ENCODE data around the gene PHC1. TPM values are rescaled to one million over a fixed set of nuclear protein-coding genes. Genes with fewer than 3 reads are reported as not detected.
"Not testable (repeated sequence)": the region's sequence is repeated elsewhere in the genome, so short reads cannot be mapped to it uniquely, and the experiment has no call there.

Gene PHC1
- total RNA-seq, 3 donors from 2014 or later, result 7.5 to 49.3 (median 11.2) TPM

GRCh38 chr12:8917031-8917430 lies 2.7 kb downstream of the PHC1 start:
- DNase-seq (no peak), ATAC-seq (no peak)
- Histone ChIP-seq H3K4me1 (ENCODE audit: low read depth) (no peaks in the 10 kb centered on the region), H3K9me3 (no peaks in the 10 kb centered on the region), H3K36me3 (ENCODE audit: low read depth) (no peaks in the 10 kb centered on the region), H3K4me3 (no peak overlapping the region)
- TF ChIP-seq, protein P1, sequence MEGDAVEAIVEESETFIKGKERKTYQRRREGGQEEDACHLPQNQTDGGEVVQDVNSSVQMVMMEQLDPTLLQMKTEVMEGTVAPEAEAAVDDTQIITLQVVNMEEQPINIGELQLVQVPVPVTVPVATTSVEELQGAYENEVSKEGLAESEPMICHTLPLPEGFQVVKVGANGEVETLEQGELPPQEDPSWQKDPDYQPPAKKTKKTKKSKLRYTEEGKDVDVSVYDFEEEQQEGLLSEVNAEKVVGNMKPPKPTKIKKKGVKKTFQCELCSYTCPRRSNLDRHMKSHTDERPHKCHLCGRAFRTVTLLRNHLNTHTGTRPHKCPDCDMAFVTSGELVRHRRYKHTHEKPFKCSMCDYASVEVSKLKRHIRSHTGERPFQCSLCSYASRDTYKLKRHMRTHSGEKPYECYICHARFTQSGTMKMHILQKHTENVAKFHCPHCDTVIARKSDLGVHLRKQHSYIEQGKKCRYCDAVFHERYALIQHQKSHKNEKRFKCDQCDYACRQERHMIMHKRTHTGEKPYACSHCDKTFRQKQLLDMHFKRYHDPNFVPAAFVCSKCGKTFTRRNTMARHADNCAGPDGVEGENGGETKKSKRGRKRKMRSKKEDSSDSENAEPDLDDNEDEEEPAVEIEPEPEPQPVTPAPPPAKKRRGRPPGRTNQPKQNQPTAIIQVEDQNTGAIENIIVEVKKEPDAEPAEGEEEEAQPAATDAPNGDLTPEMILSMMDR (IDR thresholded peaks at IDR 0.05), result no peak
- intact Hi-C loops (cut with DNase I, micrococcal nuclease), result no loop called here

- H3K4me1 ChIP-seq (ENCODE audit: low read depth), result no peaks in the 10 kb centered on the region
- ATAC-seq (no peak), DNase-seq (no peak)
- no peak overlapping the region for H3K4me3 ChIP-seq
- TF ChIP-seq, protein P1 (IDR thresholded peaks at IDR 0.05), result no peak
- no peaks in the 10 kb centered on the region for H3K36me3 ChIP-seq (ENCODE audit: low read depth)
- no peaks in the 10 kb centered on the region for H3K9me3 ChIP-seq
- intact Hi-C loops (cut with DNase I, micrococcal nuclease), result no loop called here
These were observed 3.4 kb downstream of the PHC1 start for GRCh38 chr12:8917751-8918150.

DNA sequence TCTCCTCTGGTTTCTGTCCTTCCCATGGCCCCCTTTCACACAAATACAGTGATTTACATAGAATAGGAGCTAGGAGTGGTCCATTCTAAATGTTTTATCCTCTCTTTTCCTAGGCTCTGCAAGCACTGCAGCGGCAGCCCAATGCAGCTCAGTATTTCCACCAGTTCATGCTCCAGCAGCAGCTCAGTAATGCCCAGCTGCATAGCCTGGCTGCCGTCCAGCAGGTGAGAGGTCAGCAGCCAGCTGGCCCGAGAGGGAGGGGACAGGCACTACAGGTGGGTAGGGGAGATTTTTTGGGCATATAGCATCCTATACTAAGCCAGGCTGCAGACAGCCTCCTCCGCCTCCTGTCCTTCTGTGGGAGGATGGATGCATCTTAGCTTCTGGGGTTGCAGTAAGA lies 5.3 kb downstream of the PHC1 start:
- ATAC-seq; intact Hi-C loops (cut with DNase I, micrococcal nuclease); H3K36me3 ChIP-seq (ENCODE audit: low read depth): not testable (repeated sequence)

GRCh38 chr12:8922544-8922943 lies 8.2 kb downstream of the PHC1 start:
- ATAC-seq, result no peak
- TF ChIP-seq, protein P1 (IDR thresholded peaks at IDR 0.05), result no peak

More for the DNA sequence above, 5.3 kb downstream of the PHC1 start:
- not testable (repeated sequence) for H3K9me3 ChIP-seq; H3K4me3 ChIP-seq; DNase-seq; H3K4me1 ChIP-seq (ENCODE audit: low read depth)

DNA sequence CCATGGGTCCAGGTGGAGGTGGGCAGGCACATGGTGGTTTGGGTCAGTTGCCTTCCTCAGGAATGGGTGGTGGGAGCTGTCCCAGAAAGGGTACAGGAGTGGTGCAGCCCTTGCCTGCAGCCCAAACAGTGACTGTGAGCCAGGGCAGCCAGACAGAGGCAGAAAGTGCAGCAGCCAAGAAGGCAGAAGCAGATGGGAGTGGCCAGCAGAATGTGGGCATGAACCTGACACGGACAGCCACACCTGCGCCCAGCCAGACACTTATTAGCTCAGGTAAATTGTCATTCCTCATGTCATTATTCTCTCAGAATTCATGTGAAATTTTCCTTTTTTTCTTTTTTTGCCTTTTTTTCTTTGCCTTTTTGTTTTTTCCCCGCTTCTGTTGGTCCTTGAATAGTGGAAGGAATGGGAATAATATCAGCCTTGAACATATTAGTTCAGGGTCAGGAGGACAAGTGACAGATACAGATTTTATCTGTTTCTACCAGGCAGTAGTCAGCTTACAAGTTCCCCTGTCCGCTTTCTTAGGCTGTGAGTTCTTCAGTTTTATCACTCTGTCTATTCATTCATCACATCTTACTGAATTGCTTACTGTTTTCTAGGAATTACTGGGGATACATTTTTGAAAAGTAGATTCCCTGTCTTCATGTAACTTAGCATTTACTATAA lies 16.5 kb downstream of the PHC1 start:
- H3K36me3 ChIP-seq (ENCODE audit: low read depth); intact Hi-C loops (cut with DNase I, micrococcal nuclease): not testable (repeated sequence)
- ATAC-seq, result peak; percentile 72

More at GRCh38 chr12:8922544-8922943, 8.2 kb downstream of the PHC1 start:
- Histone ChIP-seq H3K4me3 (no peak overlapping the region), H3K4me1 (ENCODE audit: low read depth) (no peaks in the 10 kb centered on the region), H3K36me3 (ENCODE audit: low read depth) (no peaks in the 10 kb centered on the region), H3K9me3 (no peaks in the 10 kb centered on the region)
- intact Hi-C loops (cut with DNase I, micrococcal nuclease), result no loop called here
- DNase-seq, result no peak

DNA sequence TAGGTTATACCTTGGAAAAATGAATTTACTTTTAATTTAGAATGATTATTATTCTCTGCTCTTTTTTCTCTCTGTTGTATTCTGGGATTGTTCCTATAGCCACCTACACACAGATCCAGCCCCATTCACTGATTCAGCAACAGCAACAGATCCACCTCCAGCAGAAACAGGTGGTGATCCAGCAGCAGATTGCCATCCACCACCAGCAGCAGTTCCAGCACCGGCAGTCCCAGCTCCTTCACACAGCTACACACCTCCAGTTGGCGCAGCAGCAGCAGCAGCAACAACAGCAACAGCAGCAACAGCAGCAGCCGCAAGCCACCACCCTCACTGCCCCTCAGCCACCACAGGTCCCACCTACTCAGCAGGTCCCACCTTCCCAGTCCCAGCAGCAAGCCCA lies 18.2 kb downstream of the PHC1 start:
- H3K4me3 ChIP-seq; DNase-seq; intact Hi-C loops (cut with DNase I, micrococcal nuclease); H3K9me3 ChIP-seq; H3K4me1 ChIP-seq (ENCODE audit: low read depth); H3K36me3 ChIP-seq (ENCODE audit: low read depth): not testable (repeated sequence)
- peak; percentile 23 for ATAC-seq

More for the DNA sequence above, 16.5 kb downstream of the PHC1 start:
- not testable (repeated sequence) for H3K9me3 ChIP-seq; DNase-seq; H3K4me3 ChIP-seq; H3K4me1 ChIP-seq (ENCODE audit: low read depth)

GRCh38 chr12:8934080-8934479 lies 19.8 kb downstream of the PHC1 start:
- H3K4me3 ChIP-seq; H3K9me3 ChIP-seq; H3K36me3 ChIP-seq (ENCODE audit: low read depth); H3K4me1 ChIP-seq (ENCODE audit: low read depth); DNase-seq; ATAC-seq; intact Hi-C loops (cut with DNase I, micrococcal nuclease): not testable (repeated sequence)

GRCh38 chr12:8936735-8937134 lies 22.4 kb downstream of the PHC1 start:
- no peak for DNase-seq
- Histone ChIP-seq H3K9me3 (no peaks in the 10 kb centered on the region), H3K36me3 (ENCODE audit: low read depth) (no peaks in the 10 kb centered on the region), H3K4me3 (no peak overlapping the region), H3K4me1 (ENCODE audit: low read depth) (no peaks in the 10 kb centered on the region)
- TF ChIP-seq, protein P1 (IDR thresholded peaks at IDR 0.05), result no peak
- intact Hi-C loops (cut with DNase I, micrococcal nuclease), result no loop called here
- no peak for ATAC-seq

- H3K4me3 ChIP-seq; DNase-seq; H3K4me1 ChIP-seq (ENCODE audit: low read depth); H3K9me3 ChIP-seq; intact Hi-C loops (cut with DNase I, micrococcal nuclease); H3K36me3 ChIP-seq (ENCODE audit: low read depth): not testable (repeated sequence)
- peak; percentile 46 for ATAC-seq
These were observed 23.6 kb downstream of the PHC1 start for GRCh38 chr12:8937842-8938442.

All from mucosa of descending colon (tissue), 3 donors.